ENCODE data around the gene ICAM3.
A peak's percentile ranks its signal among the peaks of the same experiment; 100 is the strongest.
"Not testable (repeated sequence)": the region's sequence is repeated elsewhere in the genome, so short reads cannot be mapped to it uniquely, and the experiment has no call there.

ICAM3 gene

GRCh38 chr19:10339380-10339960, at the start of gene ICAM3:
TSS of gene ICAM3 (minus strand) at chr19:10339624. CDS start at chr19:10339614, 10 bp downstream.
- DNase-seq, result no peak

DNA sequence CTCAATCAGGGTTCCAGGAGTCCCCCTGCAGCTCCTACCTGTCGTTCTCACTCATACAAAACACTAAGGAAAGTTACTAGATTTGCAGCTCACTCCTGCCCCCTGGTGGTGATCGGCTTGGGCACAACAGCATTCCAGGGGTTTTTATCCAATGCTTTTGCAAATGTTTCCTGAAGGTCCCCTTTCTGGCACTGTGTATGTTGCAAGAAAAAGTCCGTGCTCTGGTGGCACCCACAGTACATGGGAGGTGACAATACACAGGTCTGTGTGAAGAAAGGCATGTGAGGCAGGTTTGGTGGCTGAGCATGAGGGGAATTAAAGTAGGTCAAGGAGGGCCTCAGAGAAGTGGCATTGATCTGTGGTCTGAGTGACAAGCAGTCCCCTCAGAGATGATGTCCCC, 49.5 kb upstream of the ICAM3 start:
- peak; percentile 96 for DNase-seq

DNA sequence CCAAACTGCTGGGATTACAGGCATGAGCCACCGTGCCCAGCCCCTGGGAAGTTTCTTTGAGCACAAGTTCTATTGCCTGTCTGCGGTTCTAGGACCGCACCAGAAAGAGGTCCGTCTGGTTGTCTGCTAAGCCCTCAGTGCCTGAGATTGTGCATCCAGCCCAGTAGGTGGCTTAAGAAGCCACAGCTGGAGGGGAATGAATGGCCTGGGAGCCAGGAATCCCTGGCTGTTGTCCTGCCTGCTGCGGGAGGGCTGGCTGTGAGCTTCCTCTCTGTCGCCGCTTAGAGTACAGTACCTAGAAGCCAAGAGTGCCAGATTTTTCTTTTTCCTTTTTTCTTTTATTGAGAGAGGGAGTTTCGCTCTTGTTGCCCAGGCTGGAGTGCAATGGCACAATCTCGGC, 45.2 kb upstream of the ICAM3 start:
- no peak for DNase-seq

DNA sequence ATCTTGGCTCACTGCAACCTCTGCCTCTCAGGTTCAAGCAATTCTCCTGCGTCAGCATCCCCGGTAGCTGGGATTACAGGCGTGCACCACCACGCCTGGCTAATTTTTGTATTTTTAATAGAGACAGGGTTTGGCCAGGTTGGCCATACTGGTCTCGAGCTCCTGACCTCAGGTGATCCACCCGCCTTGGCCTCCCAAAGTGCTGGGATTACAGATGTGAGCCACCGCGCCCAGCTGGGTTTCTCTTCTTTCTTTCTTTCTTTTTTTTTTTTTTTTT, 43.7 kb upstream of the ICAM3 start:
- not testable (repeated sequence) for DNase-seq

DNA sequence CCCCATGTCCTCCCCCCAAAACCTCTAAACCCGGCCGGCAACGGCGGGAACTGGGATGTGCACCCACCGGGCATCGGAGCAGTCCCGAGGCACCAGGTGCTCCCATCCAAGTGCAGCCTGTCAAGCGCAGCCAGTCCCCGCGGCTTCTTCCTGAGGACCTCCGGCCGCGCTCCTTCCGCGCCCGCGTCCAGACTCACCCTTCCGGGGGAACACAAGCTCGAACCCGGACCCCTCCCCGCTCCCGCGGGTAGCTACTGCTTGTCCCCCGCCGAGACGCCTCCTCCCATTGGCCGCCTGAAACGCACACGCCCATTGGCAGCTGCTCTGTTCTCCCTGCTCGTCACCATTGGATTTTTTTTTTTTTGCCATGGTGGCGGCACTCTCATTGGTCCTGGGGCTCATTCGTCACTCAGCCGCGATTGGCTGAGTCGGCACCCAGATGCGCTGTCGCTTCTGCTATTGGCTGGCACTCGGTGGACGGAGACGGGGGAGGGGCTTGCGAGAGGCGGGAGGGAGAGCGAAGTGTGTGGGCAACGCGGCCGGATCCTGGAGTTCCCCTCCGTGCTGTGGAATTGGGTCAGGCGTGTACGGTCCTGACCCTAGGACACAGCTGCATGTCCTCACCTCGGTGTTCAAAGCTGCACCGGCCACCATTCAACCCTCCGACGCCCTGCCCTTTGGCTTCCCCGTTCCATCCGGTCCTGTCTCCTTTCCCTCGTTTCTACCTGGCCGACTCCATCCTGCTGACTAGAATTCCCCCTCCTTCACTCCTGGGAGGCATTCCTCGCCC, 41.1 kb upstream of the ICAM3 start, which contains the start of gene TYK2:
TYK2 (minus strand) TSS at position 260 of the 790 bp plus-strand sequence. CDS start 2,166 bp downstream, outside the sequence.
- peak; percentile 100 for DNase-seq

DNA sequence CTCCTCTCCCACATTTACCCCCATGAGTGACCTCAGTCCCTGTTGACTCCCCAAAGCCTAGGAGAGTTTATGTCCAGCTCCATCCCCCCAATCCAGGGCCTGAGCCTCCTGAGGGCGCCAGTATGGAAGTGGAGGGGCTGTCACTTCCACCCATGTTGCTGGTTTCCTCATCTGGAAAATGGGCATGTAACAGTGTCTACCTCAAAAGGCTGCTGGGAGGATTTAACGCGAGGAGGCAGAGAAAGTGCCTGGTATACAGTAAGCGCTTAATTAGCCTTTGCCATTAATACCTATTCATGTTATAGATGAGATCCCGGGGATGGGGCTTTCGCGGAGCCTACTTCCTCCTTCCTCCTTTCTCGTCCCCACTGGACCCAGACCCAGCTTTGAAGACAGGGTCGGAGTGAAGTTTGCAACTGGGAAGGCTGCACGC, 40.5 kb upstream of the ICAM3 start:
- DNase-seq, result no peak

GRCh38 chr19:10378124-10378523, 38.7 kb upstream of the ICAM3 start:
- DNase-seq, result no peak

DNA sequence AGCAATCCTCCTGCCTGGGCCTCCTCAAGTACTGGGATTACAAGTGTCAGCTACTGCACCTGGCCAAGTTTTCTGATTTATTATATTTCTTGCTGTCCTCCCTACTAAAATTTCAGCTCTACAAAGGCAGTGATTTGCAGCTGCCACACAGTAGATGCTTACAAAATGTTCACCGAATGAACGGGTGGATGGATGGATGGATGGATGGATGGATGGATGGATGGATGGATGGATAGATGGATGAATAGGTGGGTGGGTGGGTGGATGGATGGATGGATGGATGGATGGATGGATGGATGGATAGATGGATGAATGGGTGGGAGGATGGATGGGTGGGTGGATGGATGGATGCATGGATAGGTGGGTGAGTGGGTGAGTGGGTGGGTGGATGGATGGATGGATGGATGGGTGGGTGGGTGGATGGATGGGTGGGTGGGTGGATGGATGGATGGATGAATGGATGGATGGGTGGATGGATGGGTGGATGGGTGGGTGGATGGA, 37.8 kb upstream of the ICAM3 start:
- DNase-seq, result not testable (repeated sequence)

DNA sequence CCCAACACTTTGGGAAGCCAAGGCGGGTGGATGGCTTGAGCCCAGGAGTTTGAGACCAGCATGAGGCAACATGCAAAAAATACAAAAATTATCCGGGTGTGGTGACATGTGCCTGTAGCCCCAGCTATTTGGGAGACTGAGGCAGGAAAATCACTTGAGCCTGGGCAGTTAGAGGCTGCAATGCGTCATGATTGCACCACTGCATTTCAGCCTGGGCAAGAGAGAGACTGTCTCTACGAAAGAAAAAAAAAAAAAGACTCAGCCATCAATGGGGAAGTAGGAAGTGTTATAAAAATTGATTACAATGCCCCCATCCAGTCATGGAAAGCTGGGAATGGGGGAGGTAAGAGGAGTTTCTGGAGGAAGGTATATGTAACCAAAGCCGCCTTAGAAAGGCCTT, 35.5 kb upstream of the ICAM3 start:
- no peak for DNase-seq

- no peak for DNase-seq
Observed at GRCh38 chr19:10372690-10373089, 33.3 kb upstream of the ICAM3 start.

GRCh38 chr19:10368101-10368803, 28.8 kb upstream of the ICAM3 start:
- no peak for DNase-seq

GRCh38 chr19:10366950-10367512, 27.6 kb upstream of the ICAM3 start:
- not testable (repeated sequence) for DNase-seq

- DNase-seq, result no peak
Observed at GRCh38 chr19:10365518-10365917, 26.1 kb upstream of the ICAM3 start.

DNA sequence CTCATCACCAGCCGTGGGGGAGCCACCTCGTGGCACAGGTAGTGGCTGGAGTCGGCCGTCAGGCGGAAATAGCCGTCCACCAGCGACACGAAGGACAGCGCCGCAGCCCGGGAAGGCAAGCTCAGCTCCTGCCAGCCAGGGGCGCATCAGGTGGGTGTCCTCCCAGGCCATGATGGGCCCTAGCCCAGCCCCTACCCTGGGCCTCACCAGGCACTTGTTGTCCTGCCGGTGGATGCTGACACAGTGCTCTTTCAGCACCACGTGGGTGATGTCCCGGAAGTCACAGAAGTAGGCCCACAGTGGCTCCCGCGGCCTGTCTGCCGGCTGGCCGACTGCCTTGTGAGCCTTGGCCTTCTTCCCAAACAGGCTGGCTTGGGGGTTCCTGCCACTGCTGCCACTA, 25.2 kb upstream of the ICAM3 start:
- DNase-seq, result no peak

DNA sequence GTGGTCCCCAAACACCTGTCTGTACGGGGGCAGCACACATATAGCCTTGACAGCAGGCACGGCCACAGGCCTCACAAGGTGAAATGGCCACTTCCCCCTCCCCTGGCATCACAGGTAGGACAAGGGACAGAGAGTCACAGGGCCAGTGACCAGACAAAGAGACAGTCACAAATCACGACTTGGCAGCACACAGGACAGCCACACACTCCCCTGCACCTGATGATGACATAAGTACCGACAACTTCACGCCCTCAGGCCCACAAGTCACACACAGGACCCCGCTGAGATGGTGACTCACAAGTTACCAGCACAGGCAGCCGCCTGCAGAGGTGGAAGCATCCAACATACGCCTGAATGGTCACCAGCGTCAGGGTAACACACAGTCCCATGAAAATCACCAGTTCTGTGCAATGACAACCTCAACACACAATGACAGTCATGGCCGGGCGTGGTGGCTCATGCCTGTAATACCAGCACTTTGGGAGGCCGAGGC, 24.4 kb upstream of the ICAM3 start:
- no peak for DNase-seq

GRCh38 chr19:10362259-10362658, 22.8 kb upstream of the ICAM3 start:
- DNase-seq, result no peak

DNA sequence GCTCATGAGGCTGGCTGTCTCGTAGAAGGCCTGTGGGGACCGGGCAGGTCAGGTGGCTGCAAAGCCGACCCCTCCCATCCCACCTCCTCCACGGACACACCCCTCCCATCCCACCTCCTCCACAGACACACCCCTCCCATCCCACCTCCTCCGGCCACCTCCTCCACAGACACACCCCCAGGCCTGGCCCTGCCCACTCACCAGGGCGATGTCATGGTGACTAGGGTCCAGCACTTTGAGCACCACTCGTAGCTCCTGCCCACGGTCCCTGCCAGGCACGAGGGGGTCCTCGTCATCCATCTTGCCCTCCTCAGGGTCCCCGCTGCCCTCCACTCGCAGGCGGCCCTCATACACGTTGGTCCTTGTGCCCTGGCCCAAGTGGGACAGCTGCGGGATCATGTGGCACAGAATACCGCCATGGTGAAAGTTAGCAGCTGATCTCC, 22.2 kb upstream of the ICAM3 start:
- no peak for DNase-seq

DNA sequence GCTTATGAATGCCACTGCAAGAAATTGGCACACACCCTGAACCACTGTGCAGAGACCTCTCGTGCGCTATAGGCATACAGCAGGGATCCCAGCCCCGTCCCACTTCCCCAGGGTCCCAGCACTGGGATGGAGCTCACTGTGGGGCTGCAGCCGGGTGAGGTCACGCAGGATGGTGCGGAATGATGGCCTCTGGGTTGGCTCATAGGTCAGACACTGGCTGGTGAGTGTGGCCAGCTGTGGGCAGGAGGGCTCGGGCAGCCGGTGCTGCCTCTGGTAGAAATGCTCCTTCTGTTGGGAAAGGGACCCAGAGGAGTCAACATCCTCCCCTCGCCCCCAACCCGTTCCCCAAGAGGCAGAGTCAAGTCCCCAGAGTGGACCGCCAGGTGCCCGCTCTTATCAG, 17.0 kb upstream of the ICAM3 start:
- no peak for DNase-seq

DNA sequence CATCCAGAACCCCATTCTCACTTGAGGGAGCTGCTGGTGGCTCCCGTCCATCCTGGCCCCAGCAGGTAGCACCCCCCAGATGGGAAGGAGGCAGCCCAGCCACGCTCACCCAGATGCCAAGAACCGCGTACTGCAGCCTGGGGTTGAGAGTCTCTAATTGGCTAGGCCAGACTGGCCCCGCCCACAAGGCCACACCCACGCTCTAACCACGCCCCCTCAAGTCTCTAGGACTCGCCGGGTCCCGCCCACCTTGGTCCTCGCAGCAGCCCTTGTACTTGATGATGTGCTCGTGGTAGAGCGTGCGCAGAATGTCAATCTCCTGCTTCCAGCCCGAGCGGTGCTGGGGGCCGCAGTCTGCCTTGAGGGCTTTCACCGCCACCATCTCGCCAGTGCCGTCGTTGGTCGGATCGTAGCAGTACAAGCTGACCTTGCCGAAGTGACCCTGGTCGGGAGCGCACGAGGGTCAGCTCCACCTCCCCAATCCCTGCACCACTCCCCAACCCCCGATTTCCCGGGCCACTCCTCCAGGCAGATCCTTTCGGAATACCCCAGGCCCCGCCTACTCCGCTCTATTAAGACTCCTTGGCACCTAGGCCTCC, 14.5 kb upstream of the ICAM3 start:
- DNase-seq, result peak; percentile 96

- DNase-seq, result peak; percentile 94
Observed at GRCh38 chr19:10352764-10353671, 13.6 kb upstream of the ICAM3 start.

GRCh38 chr19:10346509-10346908, 7.1 kb upstream of the ICAM3 start:
- DNase-seq, result no peak

DNA sequence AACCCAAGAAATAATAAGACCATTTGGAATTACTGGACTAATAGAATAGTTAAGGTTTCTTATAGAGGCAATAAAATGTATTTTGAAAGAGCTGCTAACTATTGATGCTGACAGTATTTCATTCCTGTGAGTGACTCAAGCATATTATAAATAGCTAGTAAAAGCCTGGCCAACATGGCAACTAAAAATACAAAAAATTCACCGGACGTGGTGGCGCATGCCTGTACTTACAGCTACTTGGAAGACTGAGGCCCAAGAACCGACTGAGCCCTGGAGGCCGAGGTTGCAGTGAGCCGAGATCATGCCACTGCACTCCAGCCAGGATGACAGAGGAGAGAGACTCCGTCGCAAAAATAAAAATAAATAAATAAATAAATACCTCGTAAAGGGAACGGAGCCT, 5.4 kb upstream of the ICAM3 start:
- no peak for DNase-seq

All from eye (tissue), 1 donor.